NCI-H524 (cell line): Measurements from ENCODE around the gene LYAR.

Experiments used
- DNase-seq, 2 experiments: peaks; one replicate each; lab custom pipeline; 2025; lab: John Stamatoyannopoulos, UW

The LYAR gene, protein sequence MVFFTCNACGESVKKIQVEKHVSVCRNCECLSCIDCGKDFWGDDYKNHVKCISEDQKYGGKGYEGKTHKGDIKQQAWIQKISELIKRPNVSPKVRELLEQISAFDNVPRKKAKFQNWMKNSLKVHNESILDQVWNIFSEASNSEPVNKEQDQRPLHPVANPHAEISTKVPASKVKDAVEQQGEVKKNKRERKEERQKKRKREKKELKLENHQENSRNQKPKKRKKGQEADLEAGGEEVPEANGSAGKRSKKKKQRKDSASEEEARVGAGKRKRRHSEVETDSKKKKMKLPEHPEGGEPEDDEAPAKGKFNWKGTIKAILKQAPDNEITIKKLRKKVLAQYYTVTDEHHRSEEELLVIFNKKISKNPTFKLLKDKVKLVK

DNA sequence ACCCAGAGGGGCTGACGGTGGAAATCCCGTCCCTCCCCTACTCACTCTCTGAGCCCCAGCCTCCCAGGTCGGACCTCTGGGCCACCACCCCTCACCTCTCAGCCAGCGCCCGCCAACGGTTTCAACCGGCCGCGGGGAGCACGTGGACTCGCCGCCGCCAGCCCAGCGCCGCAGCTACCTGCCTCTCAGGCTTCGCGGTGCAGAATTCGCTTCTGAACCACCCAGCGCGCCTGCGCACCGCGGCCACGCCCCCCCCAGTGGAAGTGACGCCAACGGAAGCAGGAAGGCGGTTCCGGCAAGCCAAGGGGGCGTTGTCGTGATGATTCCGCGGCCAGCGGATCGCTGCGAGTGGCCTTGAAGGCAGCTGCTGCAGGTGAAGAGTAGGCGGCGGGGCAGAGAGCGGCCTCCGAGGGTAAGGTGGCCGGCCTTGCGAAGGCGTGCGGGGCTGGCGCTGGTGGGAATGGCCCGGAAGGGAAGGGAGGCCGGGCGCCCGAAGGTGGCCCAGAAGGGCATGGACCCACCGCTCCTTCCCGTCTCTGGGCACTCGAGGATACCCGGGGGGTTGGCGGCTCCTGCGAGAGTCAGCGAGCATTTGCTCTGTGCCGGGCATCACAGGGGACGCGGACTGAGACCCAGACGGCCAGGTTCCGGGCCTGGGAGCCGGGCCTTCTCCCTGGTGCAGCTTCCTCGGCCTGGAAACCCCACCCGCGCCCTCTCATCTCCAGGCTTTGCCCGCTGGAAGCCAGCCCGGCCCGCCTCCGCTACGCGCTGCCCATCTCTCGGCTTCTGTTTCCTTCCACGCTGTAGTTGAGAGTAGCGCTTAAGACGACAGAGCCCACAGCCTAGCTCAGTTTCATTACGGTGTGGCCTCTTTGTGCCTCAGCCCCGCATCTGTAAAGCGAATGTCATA is at the start of gene LYAR, which contains the start of gene ZBTB49:
TSS of gene LYAR (minus strand) at position 214 of the 910 bp plus-strand sequence. CDS start 6,412 bp downstream, outside the sequence.
TSS of gene ZBTB49 (plus strand) at position 311 of the 910 bp plus-strand sequence. CDS start 9,695 bp downstream, outside the sequence.
- peak; percentile 80 to 86 for DNase-seq

DNA sequence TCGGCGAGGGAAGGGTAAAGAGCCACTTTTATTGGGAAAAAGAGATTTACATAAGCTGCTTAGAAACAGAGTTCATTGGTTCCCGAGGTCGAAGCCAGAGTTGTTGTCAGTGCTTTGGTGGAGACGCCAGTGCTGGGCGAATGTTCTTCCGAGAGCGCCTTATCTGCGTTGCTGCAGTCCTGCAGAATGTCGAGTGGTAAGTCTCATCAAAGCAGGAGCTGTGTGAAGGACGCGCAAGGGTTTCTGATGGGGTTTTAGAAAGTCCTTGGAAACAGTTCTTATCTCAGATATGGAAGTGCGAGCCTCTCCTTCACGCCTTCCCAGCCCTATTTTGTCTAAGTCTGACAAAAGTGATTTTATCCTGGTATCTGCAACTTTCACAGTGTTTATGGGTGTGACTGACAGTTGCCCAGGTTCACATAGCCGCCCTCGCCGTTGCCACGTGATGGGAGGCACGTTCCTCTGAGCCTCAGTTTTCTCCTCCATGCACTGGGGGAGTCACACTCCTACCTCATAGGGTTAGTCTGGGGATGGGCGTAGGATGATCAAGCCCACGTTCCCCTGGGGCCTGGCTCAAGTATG is 49.6 kb upstream of the LYAR start:
- DNase-seq = no peak

DNA sequence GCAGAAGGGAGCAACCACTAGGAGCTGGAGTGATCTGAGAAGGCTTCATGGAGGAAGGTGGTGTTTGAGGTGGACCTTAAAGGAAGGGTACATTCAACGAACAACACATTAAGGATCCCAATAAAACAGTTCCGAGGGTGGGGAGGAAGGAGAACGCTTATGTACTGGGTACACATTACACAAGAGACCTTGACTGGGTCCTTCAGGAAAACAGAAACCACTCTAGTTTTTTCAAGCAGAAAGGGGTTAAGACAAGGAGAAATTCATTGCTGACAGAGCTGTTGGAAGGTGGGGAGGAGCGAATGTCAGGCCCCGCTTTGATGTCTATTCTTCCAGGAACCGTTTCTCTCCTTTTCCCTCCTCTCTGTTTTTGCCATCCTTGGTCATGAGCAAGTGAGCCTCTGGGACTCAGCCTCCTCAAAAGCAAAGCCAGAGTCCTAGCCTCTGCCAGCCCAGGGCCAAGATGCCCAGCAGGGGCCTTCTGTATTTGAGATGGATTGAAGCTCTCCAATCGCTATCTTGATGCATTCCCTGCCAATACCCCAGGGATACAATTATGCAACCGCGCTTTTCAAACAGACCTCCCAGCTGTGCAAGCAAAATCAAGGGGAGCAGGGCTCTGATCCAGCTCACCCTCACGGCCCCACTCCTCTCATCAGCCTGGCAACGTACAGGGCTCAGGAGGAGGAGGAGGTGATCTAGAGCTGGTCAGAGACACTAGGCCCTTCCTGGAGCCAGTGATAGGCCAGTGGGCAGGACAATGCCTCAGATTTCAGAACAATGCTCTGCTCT is 48.5 kb upstream of the LYAR start:
- no peak for DNase-seq

DNA sequence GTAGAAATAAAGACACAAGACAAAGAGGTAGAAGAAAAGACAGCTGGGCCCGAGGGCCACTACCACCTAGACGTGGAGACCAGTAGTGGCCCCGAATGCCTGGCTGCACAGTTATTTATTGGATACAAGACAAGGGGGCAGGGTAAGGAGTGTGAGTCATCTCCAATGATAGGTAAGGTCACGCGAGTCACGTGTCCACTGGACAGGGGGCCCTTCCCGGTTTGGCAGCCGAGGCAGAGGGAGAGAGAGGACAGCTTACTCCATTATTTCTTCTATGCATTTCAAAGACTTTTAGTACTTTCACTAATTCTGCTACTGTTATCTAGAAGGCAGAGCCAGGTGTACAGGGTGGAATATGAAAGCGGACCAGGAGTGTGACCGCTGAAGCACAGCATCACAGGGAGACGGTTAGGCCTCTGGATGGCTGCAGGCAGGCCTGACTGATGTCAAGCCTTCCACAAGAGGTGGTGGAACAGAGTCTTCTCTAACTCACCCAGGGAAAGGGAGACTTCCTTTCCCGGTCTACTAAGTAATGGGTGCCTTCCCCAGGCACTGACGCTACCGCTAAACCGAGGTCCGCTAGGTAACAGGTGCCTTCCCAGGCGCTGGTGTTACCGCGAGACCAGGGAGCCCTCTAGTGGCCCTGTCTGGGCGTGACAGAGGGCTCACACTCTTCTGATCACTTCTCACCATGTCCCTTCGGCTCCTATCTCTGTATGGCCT is 45.0 kb upstream of the LYAR start:
- peak in 1 of 2 experiments; percentile 55 for DNase-seq

DNA sequence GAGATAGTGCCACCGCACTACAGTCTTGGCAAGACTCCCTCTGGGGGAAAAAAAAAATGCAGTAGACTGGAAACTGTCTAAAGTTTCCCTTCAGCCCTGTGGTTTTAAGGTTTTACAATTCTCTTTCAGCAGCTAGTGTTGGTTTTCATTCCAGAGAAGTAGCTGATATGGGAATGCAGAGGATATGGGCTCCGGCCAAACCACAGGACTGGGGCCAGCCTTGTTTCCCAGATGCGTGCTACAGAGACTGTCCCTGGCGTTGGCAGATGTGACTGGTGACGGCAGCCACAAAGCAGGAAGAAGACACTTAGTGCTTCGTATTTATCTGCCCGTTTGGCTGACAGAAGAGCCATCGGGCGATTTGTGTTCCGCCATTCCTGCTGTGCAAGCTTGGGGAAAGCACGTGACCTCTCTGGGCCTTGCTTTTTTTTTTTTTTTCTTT is 43.3 kb upstream of the LYAR start:
- no peak for DNase-seq

DNA sequence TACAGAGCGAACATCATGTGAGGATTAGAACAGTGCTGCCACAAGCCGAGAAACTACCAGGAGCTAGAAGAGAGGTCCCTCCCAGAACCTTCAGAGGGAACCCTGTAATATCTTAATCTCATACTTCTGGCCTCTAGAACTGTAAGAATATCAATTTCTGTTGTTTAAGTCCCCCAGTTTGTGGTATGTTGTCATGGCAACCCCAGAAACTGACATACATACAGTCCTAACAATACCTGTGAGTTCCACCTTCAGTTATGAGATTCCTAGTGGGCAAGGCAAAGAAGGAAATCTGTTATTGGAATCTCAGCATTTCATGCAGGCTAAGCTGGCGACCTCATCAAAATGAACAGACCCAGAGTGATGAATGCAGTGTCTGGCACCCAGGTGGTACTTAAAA is 42.6 kb upstream of the LYAR start:
- DNase-seq = no peak

DNA sequence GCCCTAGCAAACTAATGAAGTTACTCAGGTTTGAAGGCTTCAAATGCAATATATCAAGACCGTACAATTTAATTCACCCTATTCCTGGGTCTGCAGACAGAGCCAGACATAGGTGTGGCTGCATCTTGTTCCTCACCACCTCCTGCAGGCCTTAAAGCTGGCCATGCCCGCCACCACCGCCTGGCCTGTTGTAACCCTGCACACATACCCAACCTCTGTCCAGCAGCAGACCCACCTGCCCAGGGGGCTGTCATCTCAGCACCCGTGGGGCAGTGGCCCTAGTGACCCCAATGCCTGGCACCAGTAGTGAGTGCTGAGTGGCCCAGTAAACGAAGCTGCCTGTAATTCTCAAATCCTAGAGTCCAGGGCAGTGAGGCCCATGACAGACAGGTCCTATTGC is 40.8 kb upstream of the LYAR start:
- no peak for DNase-seq

DNA sequence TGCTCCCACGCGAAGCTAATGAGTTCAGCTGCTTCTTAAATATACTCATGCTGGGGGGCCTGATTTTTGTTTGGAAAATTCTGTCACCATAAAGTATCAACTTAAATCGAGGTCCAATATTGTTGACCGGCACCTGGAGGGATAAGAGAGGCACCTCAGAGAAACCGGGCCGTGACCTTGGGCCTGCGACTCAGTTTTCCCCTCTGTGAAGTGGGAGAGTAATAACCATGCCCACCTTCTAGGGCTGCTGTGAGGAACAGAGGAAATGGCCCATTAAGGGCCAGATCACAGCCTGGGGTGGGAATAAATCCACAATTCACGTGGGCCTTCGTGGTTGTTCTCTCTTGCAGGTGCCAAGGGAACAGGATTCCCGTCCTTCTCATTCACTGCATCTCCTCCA is 39.5 kb upstream of the LYAR start:
- DNase-seq = no peak

DNA sequence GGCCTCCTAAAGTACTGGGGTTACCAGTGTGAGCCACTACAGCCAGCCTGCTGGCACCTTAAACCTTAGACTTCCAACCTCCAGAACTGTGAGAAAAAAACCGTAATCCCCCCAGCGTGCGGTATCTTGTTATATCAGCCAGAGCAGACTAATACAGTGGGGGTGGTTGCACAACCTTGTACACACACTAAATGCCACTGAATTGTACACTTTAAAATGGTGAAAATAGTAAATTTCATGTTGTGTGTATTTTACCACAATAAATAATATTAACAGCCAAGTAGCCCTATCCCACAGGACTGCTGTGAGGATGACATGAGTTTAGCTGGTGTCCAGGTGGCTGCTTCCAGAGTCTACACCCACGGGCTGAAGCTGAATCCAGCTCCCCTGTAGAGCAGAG is 38.9 kb upstream of the LYAR start:
- DNase-seq = no peak

DNA sequence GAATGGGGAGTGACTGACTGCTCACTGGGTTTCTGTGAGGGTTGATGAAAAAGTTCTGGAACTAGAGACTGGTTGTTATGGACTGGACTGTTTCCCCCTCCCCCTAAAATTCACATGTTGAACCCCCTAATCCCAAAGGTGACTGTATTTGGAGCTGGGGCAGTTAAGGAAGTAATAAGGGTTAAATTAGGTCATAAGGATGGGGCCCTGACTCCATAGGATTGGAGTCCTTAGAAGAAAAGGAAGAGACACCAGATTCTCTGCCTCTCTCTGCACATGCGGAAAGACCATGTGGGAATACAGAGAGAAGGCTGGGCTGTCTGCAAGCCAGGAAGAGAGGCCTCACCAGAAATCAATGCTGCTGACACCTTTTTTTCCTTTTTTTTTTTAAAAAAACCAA is 38.3 kb upstream of the LYAR start:
- DNase-seq = no peak

DNA sequence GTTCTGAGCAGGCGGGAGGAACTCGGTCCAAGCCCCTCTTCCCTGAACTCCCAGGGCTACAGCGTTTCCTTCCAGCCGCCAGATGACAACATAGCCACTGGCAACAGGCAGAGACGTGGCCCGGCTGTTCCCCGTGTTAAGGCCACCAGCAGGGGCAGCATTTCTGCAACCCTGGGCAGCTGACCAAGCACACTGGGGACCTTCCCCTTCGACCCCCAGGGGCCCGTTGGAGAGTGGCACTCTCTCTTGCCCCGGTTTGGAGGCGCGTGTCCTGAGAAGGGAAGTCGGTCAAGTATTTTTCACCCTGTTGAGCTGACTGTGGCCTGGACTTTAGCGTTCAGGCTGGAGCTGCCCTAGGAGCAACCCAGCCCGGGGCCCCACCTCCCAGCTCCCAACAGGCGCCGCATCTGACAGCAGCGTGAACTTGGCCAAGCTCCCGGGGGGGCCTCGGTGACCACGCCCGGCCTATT is 37.7 kb upstream of the LYAR start:
- DNase-seq = peak in 1 of 2 experiments; percentile 15

DNA sequence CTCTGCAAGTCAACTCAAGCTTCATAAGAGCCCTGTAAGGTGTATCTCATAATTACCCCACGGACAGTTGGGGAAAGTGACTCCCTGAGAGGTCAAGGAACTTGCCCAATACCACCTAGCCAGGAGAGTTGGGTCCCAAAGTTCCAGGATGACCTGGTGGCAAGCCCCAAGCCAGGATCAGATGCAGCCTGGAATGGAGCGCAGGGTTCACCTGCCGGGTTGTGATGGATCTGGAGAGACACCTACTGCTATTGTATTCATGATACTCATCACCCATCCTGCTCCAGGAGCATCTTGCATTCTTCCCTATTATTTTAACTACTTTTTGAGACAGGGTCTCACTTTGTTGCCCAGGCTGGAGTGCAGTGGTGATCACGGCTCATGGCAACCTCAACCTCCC is 36.2 kb upstream of the LYAR start:
- no peak for DNase-seq

DNA sequence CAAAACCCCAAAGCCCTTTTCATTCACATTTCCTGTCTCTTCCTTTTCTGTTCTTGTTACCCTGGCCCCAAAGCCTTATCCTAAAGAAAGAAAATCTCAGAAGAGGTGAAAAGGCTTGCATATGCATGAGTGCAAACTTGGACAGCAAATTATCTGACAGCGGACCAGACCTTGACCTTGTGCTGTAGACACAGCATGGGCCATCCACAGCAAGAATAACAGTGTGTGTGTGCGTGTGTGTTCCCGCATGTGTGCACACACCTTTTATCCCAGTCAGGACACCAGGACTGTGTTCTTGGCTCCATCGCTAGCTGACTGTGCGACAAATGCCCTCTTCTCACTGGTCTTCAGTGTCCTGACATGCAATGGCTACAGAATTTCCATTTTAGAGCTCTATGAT is 35.4 kb upstream of the LYAR start:
- no peak for DNase-seq

DNA sequence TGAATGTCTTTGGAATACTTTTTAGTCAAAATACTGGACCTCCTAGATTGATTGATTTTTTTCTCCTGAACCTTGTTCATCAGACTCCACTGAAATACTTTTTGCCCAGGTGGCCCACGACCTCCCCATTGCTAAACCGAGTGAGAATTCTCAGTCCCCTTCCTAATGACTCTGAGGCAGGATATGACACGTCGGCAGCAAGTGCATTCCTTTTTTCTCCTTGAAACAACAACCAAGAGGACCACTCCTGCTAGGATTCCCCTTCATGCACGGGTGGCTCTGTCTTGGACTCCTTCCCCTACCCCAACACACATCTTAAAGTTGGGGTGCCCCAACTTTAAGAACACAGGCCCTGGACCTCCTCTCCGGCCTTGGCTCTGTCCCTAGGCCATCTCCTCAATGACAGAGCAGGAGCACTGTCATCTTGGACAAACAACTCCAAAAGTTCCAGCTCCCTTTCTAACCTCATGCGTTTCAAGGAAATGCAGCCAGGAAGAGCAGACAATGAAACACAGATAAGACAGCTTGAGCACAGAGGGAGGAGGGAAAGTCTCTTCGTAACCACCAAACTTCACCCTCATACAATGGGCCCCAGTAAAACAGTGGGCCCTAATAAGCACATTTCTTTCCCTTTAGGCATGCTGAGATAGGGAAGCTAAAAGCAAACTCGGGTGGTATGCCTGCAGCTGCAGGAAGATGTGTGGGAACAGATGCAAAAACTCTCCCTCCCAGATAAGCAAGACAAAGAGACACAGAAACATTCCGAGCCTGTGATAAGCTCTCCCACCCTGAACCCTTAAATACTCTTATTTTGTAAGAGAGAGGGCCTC is 34.0 kb upstream of the LYAR start:
- DNase-seq = no peak

DNA sequence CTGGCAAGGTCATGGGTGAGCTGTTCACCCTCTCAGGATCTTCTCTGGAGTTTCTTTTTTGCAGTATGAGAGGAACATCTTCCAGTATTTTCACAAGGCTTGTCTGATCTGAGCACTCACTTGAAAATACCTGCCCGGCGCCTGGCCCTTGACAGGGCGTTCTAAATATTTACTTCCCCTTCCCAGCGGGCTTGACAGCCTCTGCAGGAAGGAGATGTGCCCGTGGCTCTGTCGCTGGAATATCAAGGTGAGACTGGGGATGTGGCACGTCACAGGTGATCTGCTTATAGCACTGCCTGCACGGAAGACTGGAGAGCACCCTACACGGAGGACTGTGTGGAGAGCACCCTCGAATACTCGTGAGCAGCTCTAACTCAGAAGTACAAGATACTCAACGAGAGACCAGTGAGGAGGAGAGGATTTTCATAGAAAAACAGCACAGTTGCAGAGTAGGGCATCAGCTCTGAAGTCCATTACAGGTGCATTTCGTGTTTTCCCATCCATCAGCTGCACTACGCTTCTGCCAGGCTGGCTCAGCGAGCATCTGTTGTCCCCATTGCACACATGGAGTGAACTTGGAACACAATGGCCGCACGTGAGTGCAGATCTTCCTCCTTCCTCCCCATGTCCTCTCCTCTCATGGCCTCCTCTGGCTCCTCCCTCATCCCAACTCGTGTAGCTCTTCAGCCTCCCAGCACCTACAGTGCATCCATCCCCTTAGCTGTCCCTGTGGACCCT is 32.2 kb upstream of the LYAR start:
- DNase-seq = no peak

DNA sequence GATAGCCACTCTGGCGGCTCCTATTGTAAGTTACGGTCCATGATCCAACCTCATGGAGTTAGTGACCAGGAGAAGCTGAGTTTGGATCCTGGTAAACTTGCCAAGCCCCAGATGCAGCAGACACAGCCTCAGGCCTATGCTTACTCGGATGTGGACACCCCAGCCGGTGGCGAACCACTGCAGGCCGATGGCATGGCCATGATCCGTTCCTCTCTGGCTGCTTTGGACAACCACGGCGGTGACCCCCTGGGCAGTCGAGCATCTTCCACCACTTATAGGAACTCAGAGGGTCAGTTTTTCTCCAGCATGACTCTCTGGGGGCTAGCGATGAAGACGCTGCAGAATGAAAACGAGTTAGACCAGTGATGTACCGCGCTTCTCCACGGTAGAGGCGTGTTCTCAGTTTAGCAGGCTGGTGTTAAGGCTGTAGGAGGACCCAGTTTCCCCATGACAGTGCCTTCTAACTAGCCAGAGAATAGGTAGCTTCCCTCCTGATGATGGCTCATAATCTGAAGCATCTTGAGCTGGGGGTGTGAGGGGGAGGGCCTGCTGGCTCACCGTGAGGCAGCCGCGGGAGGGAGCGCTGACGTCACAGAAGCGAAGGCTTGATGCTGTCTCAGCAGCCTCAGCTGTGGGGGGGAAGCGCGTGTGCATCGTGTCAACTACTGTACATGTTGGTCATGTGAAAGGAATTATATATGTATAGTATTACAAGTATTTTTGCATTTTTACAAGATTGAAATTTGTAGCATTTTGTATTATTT is 31.2 kb upstream of the LYAR start:
- no peak for DNase-seq

DNA sequence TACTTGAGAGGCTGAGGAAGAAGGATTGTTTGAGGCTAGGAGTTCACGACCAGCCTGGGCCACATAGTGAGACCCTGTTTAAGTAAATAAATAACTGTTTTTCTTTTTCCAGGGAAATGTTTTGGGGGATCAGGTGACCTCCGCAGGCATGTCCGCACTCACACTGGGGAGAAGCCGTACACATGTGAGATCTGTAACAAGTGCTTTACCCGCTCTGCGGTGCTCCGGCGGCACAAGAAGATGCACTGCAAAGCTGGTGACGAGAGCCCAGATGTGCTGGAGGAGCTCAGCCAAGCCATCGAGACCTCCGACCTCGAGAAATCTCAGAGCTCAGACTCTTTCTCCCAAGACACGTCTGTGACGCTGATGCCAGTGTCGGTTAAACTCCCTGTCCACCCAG is 30.6 kb upstream of the LYAR start:
- no peak for DNase-seq

DNA sequence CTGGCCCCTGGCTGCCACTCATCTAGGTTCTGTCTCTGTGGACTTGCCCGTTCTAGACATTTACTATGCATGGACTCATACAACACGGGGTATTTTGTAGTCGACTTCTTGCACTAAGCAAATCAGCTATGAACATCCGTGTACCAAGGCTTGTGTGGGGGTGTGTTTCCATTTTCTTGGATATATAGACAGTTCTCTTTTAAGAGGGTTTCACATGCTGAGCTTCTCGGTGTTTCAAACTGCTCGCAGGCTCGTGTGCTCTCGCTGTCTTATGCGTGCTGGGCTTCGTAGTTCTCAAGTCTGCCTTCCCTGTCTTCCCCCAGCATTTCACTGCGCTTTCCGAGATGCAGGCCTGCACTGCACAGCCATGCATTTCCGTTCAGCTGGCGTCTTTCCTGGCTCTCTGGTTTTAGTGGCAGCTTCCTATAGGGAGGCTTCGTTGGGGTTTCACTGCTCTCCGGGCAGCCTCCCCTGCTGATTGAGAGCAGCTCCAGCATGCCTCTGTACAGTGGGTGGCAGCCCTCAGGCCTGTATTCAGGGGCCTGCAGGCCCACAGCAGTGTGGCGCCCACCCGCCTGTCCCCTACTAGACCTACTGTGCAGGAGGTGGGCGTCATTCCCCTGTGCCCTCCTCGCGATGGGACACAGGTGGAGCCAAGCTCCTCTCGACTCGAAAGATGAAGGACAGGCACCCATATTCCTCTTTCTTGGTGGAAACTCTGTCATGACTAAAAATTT is 27.7 kb upstream of the LYAR start:
- DNase-seq = no peak
